Coronary artery (tissue), 2 donors: ENCODE results near the gene GAS2L1.

Experiments
- DNase-seq: peaks from one replicate; pipeline ENCODE4 v3.0.0-alpha.2; 2017; ENCODE audit warnings: low spot score
- H3K27ac ChIP-seq, 2 donors: fragments of 200-600 bp; sonication (generic); one replicate each; pipeline ENCODE4 v1.5.1; 2016 to 2019
- H3K4me3 ChIP-seq: fragments of 200-600 bp; sonication (generic); 2 replicates; pipeline ENCODE4 v1.5.1; 2016; ENCODE audit warnings: mild to moderate bottlenecking, moderate library complexity
- TF ChIP-seq, protein P1 (sequence below): fragments of 200-600 bp; sonication (generic); IDR thresholded peaks from one replicate; pipeline ENCODE4 v1.5.1; 2019; ENCODE audit warnings: antibody characterized with exemption

GAS2L1 gene

DNA sequence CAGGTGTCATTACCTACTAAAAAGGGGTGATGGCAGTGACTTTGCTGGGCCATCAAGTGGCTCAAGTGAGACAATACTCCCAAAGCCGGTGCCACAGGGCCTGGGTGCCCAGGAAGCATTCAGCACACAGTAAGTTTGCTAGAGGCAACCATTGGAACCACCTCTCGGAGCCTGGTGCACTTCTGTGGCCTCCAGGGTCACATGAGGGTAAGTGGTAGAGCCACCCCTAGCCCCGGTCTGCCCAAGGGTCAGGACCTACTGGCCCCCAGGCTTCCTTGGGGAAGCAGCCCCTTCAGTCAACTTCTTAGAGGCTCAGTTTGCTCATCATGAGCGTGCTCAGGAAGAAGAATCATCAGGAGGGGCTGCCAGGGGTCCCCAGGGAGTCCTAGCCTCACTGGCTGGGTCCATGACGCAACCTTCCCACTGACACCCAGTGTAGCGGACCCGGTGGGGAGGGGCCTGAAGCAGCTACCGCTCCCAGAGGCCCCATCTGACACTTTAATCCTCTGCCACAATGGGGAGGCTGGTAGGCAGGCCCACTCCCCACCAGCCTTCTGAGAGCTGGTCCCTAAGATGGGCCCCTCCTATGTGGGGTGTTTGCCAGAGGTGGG is 26.5 kb downstream of the GAS2L1 start:
- Histone ChIP-seq H3K27ac (no peak overlapping the region), H3K4me3 (no peak overlapping the region)
- TF ChIP-seq, protein P1, sequence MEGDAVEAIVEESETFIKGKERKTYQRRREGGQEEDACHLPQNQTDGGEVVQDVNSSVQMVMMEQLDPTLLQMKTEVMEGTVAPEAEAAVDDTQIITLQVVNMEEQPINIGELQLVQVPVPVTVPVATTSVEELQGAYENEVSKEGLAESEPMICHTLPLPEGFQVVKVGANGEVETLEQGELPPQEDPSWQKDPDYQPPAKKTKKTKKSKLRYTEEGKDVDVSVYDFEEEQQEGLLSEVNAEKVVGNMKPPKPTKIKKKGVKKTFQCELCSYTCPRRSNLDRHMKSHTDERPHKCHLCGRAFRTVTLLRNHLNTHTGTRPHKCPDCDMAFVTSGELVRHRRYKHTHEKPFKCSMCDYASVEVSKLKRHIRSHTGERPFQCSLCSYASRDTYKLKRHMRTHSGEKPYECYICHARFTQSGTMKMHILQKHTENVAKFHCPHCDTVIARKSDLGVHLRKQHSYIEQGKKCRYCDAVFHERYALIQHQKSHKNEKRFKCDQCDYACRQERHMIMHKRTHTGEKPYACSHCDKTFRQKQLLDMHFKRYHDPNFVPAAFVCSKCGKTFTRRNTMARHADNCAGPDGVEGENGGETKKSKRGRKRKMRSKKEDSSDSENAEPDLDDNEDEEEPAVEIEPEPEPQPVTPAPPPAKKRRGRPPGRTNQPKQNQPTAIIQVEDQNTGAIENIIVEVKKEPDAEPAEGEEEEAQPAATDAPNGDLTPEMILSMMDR, result no peak
- DNase-seq, result no peak

DNA sequence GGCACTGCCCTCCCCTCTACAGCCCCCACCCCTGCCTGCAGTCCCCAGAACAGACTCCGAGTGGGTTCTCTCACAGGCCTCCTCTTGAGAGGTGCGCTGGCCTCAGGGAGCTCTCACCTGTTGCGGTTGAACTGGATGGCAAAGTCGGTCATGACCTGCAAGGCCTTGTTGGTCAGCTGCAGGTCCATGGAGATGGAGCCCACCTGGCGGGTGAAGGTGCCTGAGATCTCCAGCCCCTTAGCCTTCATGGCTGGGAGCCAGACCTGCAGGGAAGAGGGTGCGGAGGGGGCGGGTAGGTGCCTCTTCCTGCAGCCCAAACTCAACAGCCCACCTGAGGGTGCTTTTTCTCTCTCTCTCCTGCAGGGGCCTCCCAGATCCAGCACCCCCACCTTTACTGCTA is 27.7 kb downstream of the GAS2L1 start:
- H3K4me3 ChIP-seq, result no peak overlapping the region
- TF ChIP-seq, protein P1, result no peak
- no peak overlapping the region for H3K27ac ChIP-seq
- no peak for DNase-seq

DNA sequence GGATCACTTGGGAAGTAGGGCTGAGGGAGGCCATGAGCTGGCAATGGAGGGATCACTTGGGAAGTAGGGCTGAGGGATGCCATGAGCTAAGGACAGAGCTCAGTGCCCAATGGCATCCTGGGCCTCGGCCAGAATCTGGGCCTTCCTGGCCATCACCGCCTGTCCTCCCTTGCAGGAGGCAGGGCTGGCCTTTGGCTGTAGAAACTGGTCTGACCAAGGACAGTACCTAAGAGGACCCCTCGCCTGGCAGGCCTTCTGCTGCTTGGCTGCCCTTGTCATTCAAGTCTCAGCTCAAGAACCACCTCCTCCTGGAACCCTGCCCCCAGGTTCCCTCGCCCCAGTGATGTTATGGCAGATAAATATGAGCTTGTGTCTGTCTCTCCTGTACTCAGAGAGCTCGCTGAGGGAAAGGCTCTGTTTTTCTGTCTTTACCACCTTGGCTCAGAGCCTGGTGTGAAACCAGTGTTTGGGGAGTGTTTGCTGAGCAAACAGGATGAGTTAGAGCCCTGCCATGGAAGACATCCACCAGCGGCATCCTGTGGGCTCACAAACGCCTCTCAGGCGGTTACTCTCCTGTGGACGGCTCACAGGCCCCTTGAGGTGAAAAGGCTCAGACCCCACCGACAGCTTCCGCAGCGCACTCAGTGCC is 28.4 kb downstream of the GAS2L1 start:
- Histone ChIP-seq H3K27ac (no peak overlapping the region), H3K4me3 (no peak overlapping the region)
- no peak for DNase-seq
- TF ChIP-seq, protein P1, result no peak

DNA sequence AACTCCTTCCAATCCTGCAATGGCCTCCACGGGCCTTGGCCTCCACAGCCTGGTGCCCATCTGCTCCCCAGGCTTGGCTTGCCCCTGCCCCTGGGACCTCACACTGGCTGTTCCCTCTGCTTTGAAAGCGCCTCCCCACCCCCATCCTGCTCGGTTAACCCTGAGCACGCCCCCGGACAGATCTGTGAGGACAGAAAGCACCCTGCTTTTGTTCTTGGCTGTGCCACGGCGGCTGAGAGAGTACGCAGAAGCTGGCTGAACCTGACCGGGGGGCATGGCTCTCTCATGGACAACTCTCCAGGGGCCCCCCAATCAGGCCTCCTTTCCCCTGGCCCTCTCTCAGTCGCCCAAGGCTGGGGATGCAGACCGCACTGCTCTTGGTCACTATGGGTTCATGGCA is 29.2 kb downstream of the GAS2L1 start:
- Histone ChIP-seq H3K27ac (no peak overlapping the region), H3K4me3 (no peak overlapping the region)
- DNase-seq, result no peak
- TF ChIP-seq, protein P1, result no peak

DNA sequence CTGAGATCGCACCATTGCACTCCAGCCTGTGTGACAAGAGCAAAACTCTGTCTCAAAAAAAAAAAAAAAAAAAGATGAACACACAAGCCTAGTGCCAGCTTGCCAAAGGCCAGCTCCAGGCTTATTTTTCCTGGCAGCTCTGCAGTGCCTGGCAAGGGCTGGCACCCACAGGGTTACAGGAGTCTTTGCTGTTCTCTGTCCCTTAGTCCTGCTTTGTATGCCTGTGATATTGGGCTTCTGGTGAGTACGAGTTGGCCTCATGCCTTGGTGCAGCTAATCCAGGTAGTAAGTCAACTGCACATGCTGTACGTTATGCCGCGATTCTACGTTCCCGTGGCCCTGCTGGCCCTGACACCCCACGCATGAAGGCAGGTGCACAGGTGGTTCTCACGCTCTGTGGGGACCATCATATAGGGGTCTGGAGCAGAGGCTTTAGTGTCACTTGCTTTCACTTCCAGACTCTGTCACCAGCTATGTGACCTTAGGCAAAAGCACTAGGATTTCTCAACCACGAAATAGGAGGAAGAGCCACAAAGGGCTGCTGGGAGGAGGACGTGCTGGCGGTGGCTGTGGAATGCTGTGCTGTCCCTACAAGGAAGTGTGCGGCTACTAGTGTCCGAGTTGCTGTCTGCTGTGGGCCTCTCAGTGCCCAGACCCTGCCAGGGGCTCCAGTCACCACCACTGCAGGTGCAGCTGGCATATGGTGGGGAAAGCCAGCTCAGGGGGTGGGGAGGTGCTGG is 30.5 kb downstream of the GAS2L1 start:
- DNase-seq, result no peak
- H3K4me3 ChIP-seq, result no peak overlapping the region
- TF ChIP-seq, protein P1, result no peak
- H3K27ac ChIP-seq, result no peak overlapping the region

DNA sequence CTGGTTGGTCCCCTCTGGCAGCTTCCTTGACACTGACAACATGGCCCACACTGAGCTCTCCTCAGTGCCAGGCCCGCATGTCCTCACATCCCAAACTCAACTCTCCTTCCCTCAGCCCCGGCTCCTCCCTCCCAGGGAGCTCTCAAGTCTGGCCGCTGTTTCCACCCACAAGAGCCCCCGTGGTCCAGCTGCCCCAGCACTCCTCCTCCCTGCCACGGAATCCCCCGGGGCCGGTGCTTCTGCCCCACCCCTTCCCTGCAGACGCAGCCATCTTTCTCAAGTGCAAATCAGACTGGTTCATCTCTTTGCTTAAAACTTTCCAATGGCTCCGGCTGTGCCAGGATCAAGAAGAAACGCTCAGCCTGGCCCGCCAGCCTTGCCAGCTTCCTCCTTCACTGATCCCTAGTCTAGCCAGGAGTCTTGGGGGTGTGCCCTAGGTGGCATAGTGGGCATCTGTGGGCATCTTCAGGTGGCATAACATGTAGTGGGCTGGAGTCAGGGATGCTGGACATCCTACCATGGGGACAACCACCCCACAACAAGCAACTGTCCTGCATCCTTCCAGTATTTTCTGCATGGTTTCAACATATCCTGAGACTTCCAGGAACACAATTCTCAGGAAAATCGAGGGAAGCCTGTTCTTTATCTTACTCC is 31.3 kb downstream of the GAS2L1 start:
- TF ChIP-seq, protein P1, result no peak
- H3K4me3 ChIP-seq, result no peak overlapping the region
- no peak overlapping the region for H3K27ac ChIP-seq
- DNase-seq, result no peak
